T-helper 22 cell (primary cell): ENCODE results near the gene HOXA5.

ENCODE experiments used
- DNase-seq: peaks from one replicate; pipeline ENCODE4 v3.0.0-alpha.2; 2020; ENCODE audit warnings: low read depth

HOXA5 gene

DNA sequence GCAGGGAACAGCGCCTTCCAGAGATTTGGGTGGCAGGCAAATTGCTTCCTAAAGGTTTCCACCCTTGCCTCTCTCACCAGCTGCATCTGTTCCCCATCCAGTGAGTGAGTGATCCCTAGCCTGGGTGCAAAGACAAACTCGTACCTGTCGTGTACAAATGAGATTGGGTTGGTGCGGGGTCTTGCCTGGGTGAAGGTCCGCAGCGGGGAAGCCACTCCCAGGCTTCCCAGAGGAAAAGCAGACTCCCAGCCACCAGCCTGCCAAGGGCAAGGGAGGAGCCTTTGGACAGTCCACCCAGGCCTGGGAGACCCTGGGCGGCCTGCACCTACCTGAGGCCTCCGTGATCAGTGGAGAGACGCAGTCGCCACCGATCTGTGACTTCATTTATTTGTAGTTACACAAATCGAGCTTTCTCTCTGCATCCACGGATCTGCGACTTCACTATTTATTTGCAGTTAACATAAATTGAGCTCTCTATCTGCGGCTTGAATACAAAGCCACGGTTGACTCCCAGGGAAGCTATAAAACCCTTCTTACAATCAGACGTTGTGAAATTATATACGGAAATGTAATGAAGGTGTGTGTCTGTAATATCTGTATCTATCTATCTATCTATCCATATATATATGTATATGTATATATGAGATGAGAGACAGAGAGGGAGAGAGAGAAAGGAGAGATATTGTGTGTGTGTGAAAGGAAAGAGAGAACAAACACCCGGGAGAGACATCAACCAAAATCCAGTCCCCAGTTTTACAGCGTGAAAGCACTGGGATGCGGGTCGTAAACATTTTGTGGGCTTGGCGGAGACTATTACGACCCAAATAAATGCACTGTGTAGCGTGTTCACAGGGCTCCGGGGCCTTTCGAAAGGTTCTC, 16.0 kb upstream of the HOXA5 start:
- DNase-seq = no peak

DNA sequence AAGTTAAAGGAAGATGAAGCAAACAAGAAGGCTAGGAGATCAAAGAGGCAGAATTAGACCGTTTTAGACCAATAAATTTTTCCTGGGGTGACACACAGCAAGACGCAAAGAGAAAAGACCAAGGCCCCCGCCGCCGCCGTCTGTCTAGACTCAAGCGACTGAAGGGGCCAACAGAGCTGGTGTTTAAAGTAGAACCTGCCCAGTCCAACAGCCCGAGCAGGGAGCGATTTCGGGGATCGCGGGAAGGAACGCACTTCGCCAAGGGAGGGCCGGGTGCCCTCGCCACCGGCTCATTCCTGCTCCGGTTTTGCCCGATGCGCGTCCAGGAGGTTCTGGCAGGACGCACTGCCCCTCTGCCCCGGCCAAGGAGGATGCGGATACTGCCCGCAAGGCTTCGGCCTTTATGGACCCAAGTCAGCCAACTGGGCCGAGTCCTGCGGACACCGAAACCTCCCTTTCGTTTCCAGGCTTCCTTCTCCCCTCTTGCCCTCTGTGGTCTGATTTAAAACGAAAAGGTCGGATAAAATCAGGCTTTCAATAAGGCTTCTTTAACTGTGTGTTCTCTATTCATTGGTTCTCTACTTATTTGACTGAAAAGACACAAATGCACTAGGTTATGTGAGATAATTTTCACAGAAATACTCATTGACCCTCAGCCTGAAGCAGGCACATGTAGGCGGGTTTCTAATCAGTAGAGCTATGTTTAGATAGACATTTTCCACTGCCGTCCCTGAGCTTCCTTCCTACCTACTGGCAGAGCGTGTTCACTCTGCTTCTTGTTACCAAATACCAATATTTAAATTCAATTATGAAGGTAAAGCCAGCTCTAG, 15.2 kb upstream of the HOXA5 start:
- DNase-seq = no peak

DNA sequence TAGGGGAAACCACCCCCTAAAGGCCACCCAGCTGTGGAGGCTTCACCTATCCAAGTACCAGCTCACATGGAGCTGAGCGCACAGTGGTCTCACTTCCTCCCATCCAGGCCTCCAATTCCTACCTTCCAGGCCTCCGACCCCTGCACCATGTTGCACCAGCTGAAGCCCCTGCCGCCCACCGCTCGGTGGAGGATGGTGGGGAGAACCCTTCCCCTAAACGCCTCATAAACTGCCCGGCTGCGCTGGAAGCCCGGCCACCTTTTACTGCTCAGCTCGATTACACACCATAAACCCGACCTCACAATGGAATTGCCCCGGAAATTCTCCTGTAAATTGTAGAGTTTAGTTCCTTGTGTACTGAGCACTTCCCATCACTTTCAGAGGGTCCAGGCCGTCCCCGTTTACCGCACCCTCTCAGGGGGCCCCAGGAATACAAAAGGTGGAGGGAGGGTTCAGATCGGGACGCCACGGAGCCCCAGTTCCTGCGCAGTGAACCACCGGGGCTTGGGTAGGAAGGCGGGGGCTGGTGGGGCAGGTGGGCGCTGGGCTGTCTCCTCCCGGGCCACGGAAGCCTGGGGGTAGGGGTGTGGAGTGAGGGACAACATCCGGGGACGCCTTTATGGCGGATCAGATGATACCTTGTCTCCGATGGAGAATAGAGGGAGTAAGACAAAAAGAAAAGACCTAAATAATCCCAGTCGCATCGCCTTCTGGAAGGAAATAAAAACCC, 14.4 kb upstream of the HOXA5 start:
- no peak for DNase-seq

DNA sequence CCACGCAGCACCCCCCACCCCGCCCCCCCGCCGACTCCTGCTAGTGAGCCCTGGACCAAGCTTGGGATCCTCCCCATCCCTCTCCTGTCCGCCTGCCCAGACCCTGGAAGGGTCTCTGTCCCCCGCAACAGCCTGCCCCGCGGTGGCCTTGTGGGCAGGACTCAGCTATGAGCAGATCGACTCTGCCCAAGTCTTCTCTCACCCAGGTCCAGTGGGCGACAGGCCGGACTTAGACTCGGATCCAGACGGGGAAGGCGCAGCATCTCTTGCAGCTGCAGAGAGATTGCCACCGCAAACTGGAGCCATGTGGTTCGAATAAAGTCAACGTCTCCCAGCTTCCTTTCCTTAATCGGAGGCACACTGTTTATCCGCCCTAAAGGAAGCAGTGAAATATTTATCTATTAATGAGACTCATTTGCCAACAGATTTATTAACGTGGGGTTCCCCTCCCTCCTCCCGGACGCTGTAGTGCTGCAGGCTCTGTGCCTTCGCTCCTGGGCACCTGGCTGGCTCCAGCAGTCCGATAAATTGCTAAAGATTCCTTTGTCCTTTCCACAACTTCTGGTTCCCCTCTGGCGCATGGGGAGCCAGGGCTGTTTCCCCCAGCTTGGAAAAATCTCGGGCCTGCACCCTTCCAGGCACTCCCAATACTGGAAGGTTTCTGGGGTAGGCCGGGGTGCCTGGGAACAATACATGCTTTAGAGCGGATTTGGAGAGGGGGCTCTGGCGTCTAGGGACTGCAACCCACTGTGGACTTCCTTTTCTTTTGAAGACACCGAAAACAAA, 13.6 kb upstream of the HOXA5 start:
- no peak for DNase-seq

- no peak for DNase-seq
Measured at GRCh38 chr7:27156508-27156898, 13.0 kb upstream of the HOXA5 start, which contains the start of gene HOXA7. TSS of gene HOXA7 (minus strand) at chr7:27156675. CDS start at chr7:27156545, 130 bp downstream.

GRCh38 chr7:27155816-27156507, 12.5 kb upstream of the HOXA5 start:
- DNase-seq = no peak

DNA sequence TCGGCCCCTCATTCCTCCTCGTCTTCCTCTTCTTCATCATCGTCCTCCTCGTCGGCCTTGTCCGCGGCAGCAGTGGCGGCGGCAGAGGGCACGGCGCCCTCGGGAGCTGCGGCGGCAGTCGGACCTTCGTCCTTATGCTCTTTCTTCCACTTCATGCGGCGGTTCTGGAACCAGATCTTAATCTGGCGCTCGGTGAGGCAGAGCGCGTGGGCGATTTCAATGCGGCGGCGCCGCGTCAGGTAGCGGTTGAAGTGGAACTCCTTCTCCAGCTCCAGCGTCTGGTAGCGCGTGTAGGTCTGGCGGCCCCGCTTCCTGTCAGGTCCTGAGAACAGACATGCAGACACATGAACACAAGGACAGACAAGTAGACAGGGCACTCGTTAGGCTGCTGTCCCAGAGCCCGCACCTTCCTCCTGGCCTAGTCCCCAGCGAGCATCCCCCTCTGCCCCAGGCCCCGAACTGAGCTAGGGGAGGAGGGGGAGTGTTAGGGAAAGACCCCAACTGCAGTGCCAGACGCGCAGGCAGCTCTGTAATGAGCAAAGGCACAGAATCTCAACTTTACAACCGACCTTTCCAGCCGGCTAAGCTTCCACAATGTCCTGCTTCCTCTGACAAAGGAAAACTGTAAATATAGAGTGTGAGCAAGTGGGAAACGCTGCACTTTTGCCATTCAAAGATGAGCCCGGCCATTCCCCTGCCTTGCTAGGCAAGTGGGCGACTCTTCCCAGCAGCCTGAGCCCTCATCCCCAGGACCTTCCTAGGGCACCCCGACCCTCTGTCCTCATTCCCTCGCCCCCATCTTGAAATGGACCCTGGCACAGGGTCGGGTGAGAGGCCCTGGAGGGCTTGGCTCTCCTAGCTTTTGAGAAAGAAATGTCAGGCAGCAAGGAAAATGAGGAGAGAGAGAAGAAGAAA, 11.7 kb upstream of the HOXA5 start:
- DNase-seq = no peak

- no peak for DNase-seq
Measured at GRCh38 chr7:27154369-27154768, 10.9 kb upstream of the HOXA5 start.

- no peak for DNase-seq
Measured at GRCh38 chr7:27153526-27153925, 10.0 kb upstream of the HOXA5 start.

DNA sequence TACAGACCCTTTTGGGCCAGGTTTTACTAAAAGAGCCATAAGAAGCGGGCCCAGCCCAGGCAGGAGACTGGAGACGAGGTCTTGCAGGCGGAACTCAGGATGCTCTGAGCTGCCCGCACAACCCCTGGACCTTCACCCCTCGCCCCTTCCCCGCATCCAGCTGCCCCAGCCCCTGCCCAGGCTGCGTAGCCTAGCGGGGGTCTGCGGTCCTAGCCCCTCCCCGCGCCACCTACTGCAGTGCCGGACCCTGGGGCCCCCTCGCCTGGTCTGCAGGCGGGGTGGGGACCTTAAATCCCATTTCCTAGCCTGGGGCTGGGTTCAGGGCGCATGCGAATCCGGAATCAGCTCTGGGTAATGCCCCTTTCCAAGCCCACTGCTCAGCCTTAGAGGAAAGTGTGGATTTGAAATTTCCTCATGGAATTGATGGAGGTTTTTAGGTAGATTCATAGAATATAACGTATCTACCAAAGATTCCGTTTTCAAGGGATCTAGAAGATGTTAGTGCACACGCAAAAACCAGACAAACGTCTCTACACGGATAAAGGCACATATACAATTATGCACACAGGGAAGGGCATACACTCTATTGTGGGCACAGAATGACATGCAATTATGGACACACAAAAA, 9.4 kb upstream of the HOXA5 start:
- no peak for DNase-seq

GRCh38 chr7:27151931-27152815, 8.7 kb upstream of the HOXA5 start, which contains the start of gene HOXA3:
TSS of gene HOXA3 (minus strand) at chr7:27152583. CDS start at chr7:27110640, 41,943 bp downstream.
- DNase-seq = no peak

DNA sequence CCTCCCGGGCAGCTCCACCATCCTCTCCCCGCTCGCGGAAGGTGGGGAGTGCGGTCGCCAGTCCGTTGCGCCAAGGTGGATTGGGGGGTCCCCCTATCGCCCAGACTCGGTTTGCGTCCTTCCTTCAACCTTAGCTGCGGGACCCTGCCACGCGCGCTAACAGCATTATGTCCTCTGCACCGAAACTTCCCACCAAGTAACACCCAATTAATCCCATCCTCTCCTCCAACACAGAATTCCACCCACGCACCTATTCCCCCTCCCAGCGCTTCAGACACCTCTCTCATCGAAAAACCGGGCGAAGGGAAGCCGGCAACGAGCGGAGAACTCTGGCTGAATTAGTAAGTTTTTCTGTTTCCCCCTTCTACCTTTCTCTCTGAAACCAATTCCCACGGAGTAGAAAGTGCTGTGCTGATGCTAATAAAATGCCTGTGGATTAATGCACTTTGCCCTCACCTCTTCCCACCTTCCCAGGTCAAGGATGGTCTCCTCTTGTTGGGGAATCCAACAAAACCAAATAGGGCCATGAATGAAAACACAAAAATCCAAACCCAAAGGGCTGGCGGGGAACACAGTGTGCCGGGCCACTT, 8.0 kb upstream of the HOXA5 start:
- no peak for DNase-seq

DNA sequence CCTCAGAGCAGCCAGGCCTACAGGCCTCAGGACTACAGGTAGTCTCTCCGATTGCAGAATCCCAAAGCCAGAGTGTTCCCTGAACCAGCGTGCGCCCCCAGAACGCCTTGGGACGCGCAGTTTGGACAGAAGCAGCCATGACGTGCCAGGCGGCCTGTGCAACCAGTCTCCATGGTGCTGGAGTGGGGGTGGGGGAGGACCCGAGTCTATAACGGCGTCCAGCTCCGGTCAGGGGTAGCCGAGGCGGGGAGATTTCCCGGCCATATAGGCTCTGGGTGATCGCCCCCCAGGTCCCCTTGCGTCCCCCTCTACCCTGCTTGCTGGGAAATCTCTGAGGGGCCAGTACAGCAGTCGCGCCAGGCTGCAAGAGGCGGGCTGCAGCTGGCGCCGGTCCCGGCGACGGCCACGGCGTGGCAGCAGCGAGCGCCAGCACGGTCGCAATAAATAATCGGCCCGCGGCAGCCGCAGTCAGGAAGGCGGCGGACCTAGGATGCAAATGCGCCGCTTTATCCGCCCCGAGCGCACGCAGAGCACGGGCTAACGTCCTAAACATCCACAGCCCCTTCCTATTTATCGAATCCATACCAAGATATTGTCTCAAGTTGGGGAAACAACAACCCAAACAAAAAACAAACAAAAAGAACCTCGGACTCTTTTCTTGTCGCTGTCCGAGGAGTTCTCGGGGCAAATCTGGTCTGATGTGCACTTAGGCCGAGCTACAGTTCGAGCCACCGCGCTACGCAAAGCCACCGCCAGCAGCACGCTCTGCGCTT, 7.3 kb upstream of the HOXA5 start:
- peak; percentile 29 for DNase-seq

DNA sequence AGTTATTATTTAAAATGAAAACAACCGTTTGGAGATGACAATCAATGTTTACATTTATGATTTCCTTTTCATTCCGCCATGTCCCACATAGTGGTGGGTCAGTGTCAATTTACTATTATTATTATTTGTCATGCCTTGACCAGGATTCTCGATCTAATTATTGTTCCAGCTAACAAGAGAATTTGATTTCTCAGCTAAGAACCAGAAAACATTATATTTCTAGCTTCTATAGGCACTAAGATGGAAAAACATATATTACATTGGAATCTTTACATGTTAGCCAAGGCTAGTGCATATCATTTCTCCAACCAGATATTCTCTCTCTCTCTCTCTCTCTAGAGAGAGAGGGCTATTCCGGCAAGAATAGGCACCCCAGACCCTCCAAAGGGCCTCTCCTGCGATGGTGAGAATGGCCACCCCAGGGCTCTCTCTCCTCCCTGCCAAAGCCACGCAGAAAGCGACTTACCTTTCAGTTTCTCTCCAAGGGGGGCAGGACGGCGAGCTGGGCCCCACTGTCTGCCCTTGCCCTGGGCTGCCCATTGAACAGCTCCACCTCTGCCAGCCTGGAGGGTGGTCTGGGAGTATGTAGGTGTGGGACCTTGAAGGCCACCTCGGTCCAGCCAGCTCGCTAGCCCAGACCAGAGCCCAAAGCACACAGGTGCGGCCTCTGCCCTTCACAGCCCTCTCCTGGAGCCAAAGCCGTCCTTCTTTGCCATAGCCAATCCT, 6.5 kb upstream of the HOXA5 start:
- DNase-seq = no peak

GRCh38 chr7:27148756-27149641, 5.5 kb upstream of the HOXA5 start:
- no peak for DNase-seq
